GM23338 (cell line): ENCODE measurements around the gene GNMT. TPM values are rescaled to one million over a fixed set of nuclear protein-coding genes. Genes with fewer than 3 reads are reported as not detected.

Experiments used
- ATAC-seq: fragments of 200-7000 bp; cut with Tn5 transposase; 3 replicates; pipeline ENCODE4 v1.9.1; 2020
- DNase-seq: peaks from one replicate; pipeline ENCODE4 v3.0.0-alpha.2; 2015; ENCODE audit warnings: low spot score
- H2AFZ ChIP-seq: fragments of 200-600 bp; sonication (generic); 2 replicates; pipeline ENCODE4 v1.8.0; 2016; ENCODE audit warnings: antibody characterized with exemption, mild to moderate bottlenecking, moderate library complexity
- H3F3A ChIP-seq: fragments of 200-600 bp; sonication (generic); replicated peaks from 2 replicates; pipeline ENCODE4 v1.8.0; 2017; ENCODE audit warnings: antibody characterized with exemption, mixed run types, low read depth
- H3K27ac ChIP-seq: fragments of 200-600 bp; sonication (generic); 2 replicates; pipeline ENCODE4 v1.6.1; 2016; ENCODE audit warnings: low read depth
- H3K27me3 ChIP-seq: fragments of 200-600 bp; sonication (generic); 2 replicates; pipeline ENCODE4 v1.8.0; 2016; ENCODE audit warnings: mild to moderate bottlenecking, mixed run types, moderate library complexity; ENCODE audit not compliant: insufficient read depth
- H3K36me3 ChIP-seq: fragments of 200-600 bp; sonication (generic); 2 replicates; pipeline ENCODE4 v1.8.0; 2016; ENCODE audit warnings: mild to moderate bottlenecking; ENCODE audit not compliant: insufficient read depth
- H3K4me1 ChIP-seq: fragments of 200-600 bp; sonication (generic); 2 replicates; pipeline ENCODE4 v1.8.0; 2016; ENCODE audit warnings: mild to moderate bottlenecking, moderate library complexity; ENCODE audit not compliant: insufficient read depth
- H3K4me2 ChIP-seq: fragments of 200-600 bp; sonication (generic); 2 replicates; pipeline ENCODE4 v1.7.1; 2017; ENCODE audit warnings: mixed run types
- H3K4me3 ChIP-seq: fragments of 200-600 bp; sonication (generic); 2 replicates; pipeline ENCODE4 v1.6.1; 2016; ENCODE audit warnings: mixed run types
- H3K79me2 ChIP-seq: fragments of 200-600 bp; sonication (generic); replicated peaks from 2 replicates; pipeline ENCODE4 v1.8.0; 2017; ENCODE audit warnings: mild to moderate bottlenecking; ENCODE audit not compliant: insufficient read depth
- H3K9me2 ChIP-seq: fragments of 200-600 bp; sonication (generic); 2 replicates; pipeline ENCODE4 v1.8.0; 2017; ENCODE audit not compliant: insufficient read depth
- H4K20me1 ChIP-seq: fragments of 200-600 bp; sonication (generic); replicated peaks from 2 replicates; pipeline ENCODE4 v1.8.0; 2017; ENCODE audit warnings: mild to moderate bottlenecking; ENCODE audit not compliant: insufficient read depth
- H3K27ac Mint-ChIP-seq: 2 replicates; pipeline ENCODE4 v1.8.0; 2020; ENCODE audit warnings: inconsistent platforms, mild to moderate bottlenecking, moderate library complexity, mixed read lengths
- H3K27me3 Mint-ChIP-seq: 3 replicates; pipeline ENCODE4 v1.8.0; 2022; ENCODE audit warnings: low read depth, mild to moderate bottlenecking, moderate library complexity, mixed read lengths, inconsistent platforms; ENCODE audit not compliant: insufficient read depth, poor library complexity
- H3K36me3 Mint-ChIP-seq: 3 replicates; pipeline ENCODE4 v1.8.0; 2021; ENCODE audit warnings: low read depth, mild to moderate bottlenecking, inconsistent platforms, moderate library complexity, mixed read lengths
- H3K4me1 Mint-ChIP-seq: 3 replicates; pipeline ENCODE4 v1.8.0; 2020; ENCODE audit warnings: mild to moderate bottlenecking, inconsistent platforms, mixed read lengths
- H3K4me3 Mint-ChIP-seq: 3 replicates; pipeline ENCODE4 v1.8.0; 2021; ENCODE audit warnings: moderate library complexity, mild to moderate bottlenecking, inconsistent platforms, mixed read lengths
- H3K9me3 Mint-ChIP-seq: 3 replicates; pipeline ENCODE4 v1.8.0; 2020; ENCODE audit warnings: moderate library complexity, mild to moderate bottlenecking, inconsistent platforms, mixed read lengths
- CREB1 ChIP-seq: fragments of 250-450 bp; sonication (Bioruptor Pico); IDR thresholded peaks from 2 replicates; pipeline ENCODE4 v1.5.0; 2020; ENCODE audit warnings: low read depth, mild to moderate bottlenecking, moderate library complexity
- EZH2 ChIP-seq: fragments of 200-600 bp; sonication (generic); IDR thresholded peaks from one replicate; pipeline ENCODE4 v1.8.0; 2017; ENCODE audit warnings: antibody characterized with exemption, mild to moderate bottlenecking, low read depth; ENCODE audit not compliant: unreplicated experiment
- JUNB ChIP-seq: IDR thresholded peaks from one replicate; pipeline ENCODE4 v1.6.1; 2016; ENCODE audit warnings: antibody characterized with exemption; ENCODE audit not compliant: unreplicated experiment
- NANOG ChIP-seq: IDR thresholded peaks from 2 replicates; pipeline ENCODE4 v1.6.1; 2016; ENCODE audit warnings: antibody characterized with exemption, borderline replicate concordance
- POLR2AphosphoS5 ChIP-seq: IDR thresholded peaks from 2 replicates; pipeline ENCODE4 v1.6.1; 2016; ENCODE audit warnings: antibody characterized with exemption, low read depth
- STAT1 ChIP-seq: IDR thresholded peaks from one replicate; pipeline ENCODE4 v1.6.1; 2016; ENCODE audit warnings: antibody characterized with exemption; ENCODE audit not compliant: unreplicated experiment
- ZNF331 ChIP-seq: fragments of 250-450 bp; sonication (Bioruptor Pico); IDR thresholded peaks from 2 replicates; pipeline ENCODE4 v1.5.0; 2020; ENCODE audit warnings: low read depth, mild to moderate bottlenecking, moderate library complexity
- ZNF462 ChIP-seq: fragments of 250-450 bp; sonication (Bioruptor Pico); IDR thresholded peaks from 2 replicates; pipeline ENCODE4 v1.5.0; 2020; ENCODE audit warnings: mild to moderate bottlenecking, moderate library complexity
- polyA plus RNA-seq: library from polyadenylated mRNA; unstranded; fragments of >200 nt; fragmentation: Nextera tagmentation; extraction: Ambion mirVana; gene quantifications from 2 replicates; pipeline ENCODE4 v1.2.1, GENCODE V29; 2016
- total RNA-seq: library from RNA; depleted of rRNA; stranded (reverse); fragments of >200 nt; shearing (Covaris generic); gene quantifications from 2 replicates; pipeline ENCODE4 v1.2.3, GENCODE V29; 2014

The GNMT gene
- total and polyA plus RNA-seq, 2 experiments from 2014 or later: 0.52 TPM; not detected in 1

- H3F3A ChIP-seq: peaks cover 8% of the 10 kb centered on the region; the same call in 1 of the 2 replicates
- Mint-ChIP-seq H3K27ac (no peak overlapping the region), H3K4me3 (no peak overlapping the region), H3K9me3 (no peaks in the 10 kb centered on the region), H3K27me3 (no peaks in the 10 kb centered on the region), H3K4me1 (peaks cover 5% of the 10 kb centered on the region), H3K36me3 (no peaks in the 10 kb centered on the region)
- no peak for TF ChIP-seq EZH2
- TF ChIP-seq CREB1 (CRISPR knock-in tag): no peak
- no peak for TF ChIP-seq ZNF331 (CRISPR knock-in tag)
- TF ChIP-seq NANOG: no peak
- TF ChIP-seq POLR2AphosphoS5: no peak
- TF ChIP-seq ZNF462 (CRISPR knock-in tag): no peak
- no peak for TF ChIP-seq STAT1
- no peak for TF ChIP-seq JUNB
- no peaks in the 10 kb centered on the region for H3K79me2 ChIP-seq
- no peak for ATAC-seq
- H3K27ac ChIP-seq: no peak overlapping the region
- H2AFZ ChIP-seq: no peak overlapping the region
- DNase-seq: no peak
- peaks cover 9% of the 10 kb centered on the region; the same call in 1 of the 2 replicates for H3K4me1 ChIP-seq
- H3K4me2 ChIP-seq: no peak overlapping the region
- H3K36me3 ChIP-seq: no peaks in the 10 kb centered on the region
- H3K9me2 ChIP-seq: no peaks in the 10 kb centered on the region
- H4K20me1 ChIP-seq: no peaks in the 10 kb centered on the region
- no peak overlapping the region for H3K4me3 ChIP-seq
- H3K27me3 ChIP-seq: no peaks in the 10 kb centered on the region
These were observed 38.8 kb upstream of the GNMT start for GRCh38 chr6:42921801-42922200.
